ENCODE results near the gene NPR2.

The NPR2 gene

GRCh38 chr9:35791297-35791921 is at the start of gene NPR2:
Gene NPR2 (plus strand): TSS chr9:35791591. CDS start chr9:35792409, 818 bp downstream.
- peaks cover 5% of the 10 kb centered on the region for H3K36me3 Mint-ChIP-seq
- H3K4me3 Mint-ChIP-seq, result no peak within 1 kb of the TSS
- H3K27ac Mint-ChIP-seq, result no peak within 1 kb of the TSS
- H3K4me1 Mint-ChIP-seq (ENCODE audit: low read depth), result peaks cover 6% of the 10 kb centered on the region
- H3K27me3 Mint-ChIP-seq, result no peaks in the 10 kb centered on the region
- H3K9me3 Mint-ChIP-seq (ENCODE audit: low read depth), result no peaks in the 10 kb centered on the region

- Mint-ChIP-seq H3K4me1 (ENCODE audit: low read depth) (peaks cover 29% of the 10 kb centered on the region), H3K4me3 (no peak overlapping the region), H3K27ac (peak overlapping the region; percentile 1), H3K27me3 (no peaks in the 10 kb centered on the region), H3K9me3 (ENCODE audit: low read depth) (no peaks in the 10 kb centered on the region), H3K36me3 (no peaks in the 10 kb centered on the region)
Observed at GRCh38 chr9:35741740-35742139, 49.7 kb upstream of the NPR2 start.

GRCh38 chr9:35743452-35743851 is 47.9 kb upstream of the NPR2 start:
- Mint-ChIP-seq H3K36me3 (no peaks in the 10 kb centered on the region), H3K27ac (no peak overlapping the region), H3K9me3 (ENCODE audit: low read depth) (no peaks in the 10 kb centered on the region), H3K27me3 (no peaks in the 10 kb centered on the region), H3K4me3 (no peak overlapping the region), H3K4me1 (ENCODE audit: low read depth) (peaks cover 44% of the 10 kb centered on the region)

- no peaks in the 10 kb centered on the region for H3K27me3 Mint-ChIP-seq
- H3K36me3 Mint-ChIP-seq, result no peaks in the 10 kb centered on the region
- H3K4me3 Mint-ChIP-seq, result no peak overlapping the region
- H3K9me3 Mint-ChIP-seq (ENCODE audit: low read depth), result no peaks in the 10 kb centered on the region
- H3K27ac Mint-ChIP-seq, result no peak overlapping the region
- peaks cover 44% of the 10 kb centered on the region for H3K4me1 Mint-ChIP-seq (ENCODE audit: low read depth)
Observed at GRCh38 chr9:35743880-35744518, 47.4 kb upstream of the NPR2 start.

- Mint-ChIP-seq H3K9me3 (ENCODE audit: low read depth) (no peaks in the 10 kb centered on the region), H3K27ac (peak overlapping the region; percentile 3), H3K4me3 (peak overlapping the region; percentile 90), H3K27me3 (no peaks in the 10 kb centered on the region), H3K36me3 (no peaks in the 10 kb centered on the region), H3K4me1 (ENCODE audit: low read depth) (peaks cover 53% of the 10 kb centered on the region)
Observed at GRCh38 chr9:35745569-35745968, 45.8 kb upstream of the NPR2 start.

GRCh38 chr9:35746583-35746982 is 44.8 kb upstream of the NPR2 start:
- Mint-ChIP-seq H3K9me3 (ENCODE audit: low read depth) (no peaks in the 10 kb centered on the region), H3K27me3 (no peaks in the 10 kb centered on the region), H3K27ac (no peak overlapping the region), H3K4me1 (ENCODE audit: low read depth) (peaks cover 54% of the 10 kb centered on the region), H3K36me3 (peaks cover 2% of the 10 kb centered on the region), H3K4me3 (peak overlapping the region; percentile 90)

GRCh38 chr9:35748242-35748857 is 43.0 kb upstream of the NPR2 start:
- peak overlapping the region; percentile 90 for H3K4me3 Mint-ChIP-seq
- peak overlapping the region; percentile 66 for H3K27ac Mint-ChIP-seq
- H3K4me1 Mint-ChIP-seq (ENCODE audit: low read depth), result peaks cover 45% of the 10 kb centered on the region
- H3K36me3 Mint-ChIP-seq, result peaks cover 7% of the 10 kb centered on the region
- H3K27me3 Mint-ChIP-seq, result no peaks in the 10 kb centered on the region
- no peaks in the 10 kb centered on the region for H3K9me3 Mint-ChIP-seq (ENCODE audit: low read depth)

GRCh38 chr9:35748858-35749514 is 42.4 kb upstream of the NPR2 start, which contains the start of the genes GBA2 and RGP1:
Gene GBA2 (minus strand): TSS chr9:35749228. CDS start chr9:35748704, 524 bp downstream.
Gene RGP1 (plus strand): TSS chr9:35749287. CDS start chr9:35749756, 469 bp downstream.
- H3K9me3 Mint-ChIP-seq (ENCODE audit: low read depth), result no peaks in the 10 kb centered on the region
- H3K36me3 Mint-ChIP-seq, result peaks cover 10% of the 10 kb centered on the region
- peak within 1 kb of the TSS; percentile 96 for H3K4me3 Mint-ChIP-seq
- no peaks in the 10 kb centered on the region for H3K27me3 Mint-ChIP-seq
- peaks cover 45% of the 10 kb centered on the region for H3K4me1 Mint-ChIP-seq (ENCODE audit: low read depth)
- peak within 1 kb of the TSS; percentile 91 for H3K27ac Mint-ChIP-seq

- H3K36me3 Mint-ChIP-seq, result peaks cover 10% of the 10 kb centered on the region
- H3K27ac Mint-ChIP-seq, result peak overlapping the region; percentile 91
- peaks cover 45% of the 10 kb centered on the region for H3K4me1 Mint-ChIP-seq (ENCODE audit: low read depth)
- H3K4me3 Mint-ChIP-seq, result peak overlapping the region; percentile 96
- no peaks in the 10 kb centered on the region for H3K9me3 Mint-ChIP-seq (ENCODE audit: low read depth)
- H3K27me3 Mint-ChIP-seq, result no peaks in the 10 kb centered on the region
Observed at GRCh38 chr9:35749515-35750255, 41.7 kb upstream of the NPR2 start.

GRCh38 chr9:35750256-35750531 is 41.2 kb upstream of the NPR2 start:
- H3K36me3 Mint-ChIP-seq, result peaks cover 10% of the 10 kb centered on the region

GRCh38 chr9:35753466-35753865 is 37.9 kb upstream of the NPR2 start:
- Mint-ChIP-seq H3K27me3 (no peaks in the 10 kb centered on the region), H3K9me3 (ENCODE audit: low read depth) (no peaks in the 10 kb centered on the region), H3K4me3 (no peak overlapping the region), H3K27ac (no peak overlapping the region), H3K4me1 (ENCODE audit: low read depth) (peaks cover 43% of the 10 kb centered on the region), H3K36me3 (peaks cover 10% of the 10 kb centered on the region)

More at GRCh38 chr9:35750256-35750531, 41.2 kb upstream of the NPR2 start:
- Mint-ChIP-seq H3K9me3 (ENCODE audit: low read depth) (no peaks in the 10 kb centered on the region), H3K27ac (peak overlapping the region; percentile 91), H3K4me1 (ENCODE audit: low read depth) (peaks cover 48% of the 10 kb centered on the region), H3K27me3 (no peaks in the 10 kb centered on the region), H3K4me3 (peak overlapping the region; percentile 96)

GRCh38 chr9:35754264-35754663 is 37.1 kb upstream of the NPR2 start, which contains the start of gene MSMP:
Gene MSMP (minus strand): TSS chr9:35754276. CDS start chr9:35754129, 147 bp downstream.
- Mint-ChIP-seq H3K27me3 (no peaks in the 10 kb centered on the region), H3K4me3 (peak within 1 kb of the TSS; percentile 96), H3K9me3 (ENCODE audit: low read depth) (no peaks in the 10 kb centered on the region), H3K36me3 (peaks cover 10% of the 10 kb centered on the region), H3K27ac (no peak within 1 kb of the TSS), H3K4me1 (ENCODE audit: low read depth) (peaks cover 49% of the 10 kb centered on the region)

- no peaks in the 10 kb centered on the region for H3K27me3 Mint-ChIP-seq
- H3K4me1 Mint-ChIP-seq (ENCODE audit: low read depth), result peaks cover 50% of the 10 kb centered on the region
- H3K27ac Mint-ChIP-seq, result no peak overlapping the region
- H3K36me3 Mint-ChIP-seq, result peaks cover 10% of the 10 kb centered on the region
- H3K9me3 Mint-ChIP-seq (ENCODE audit: low read depth), result no peaks in the 10 kb centered on the region
- H3K4me3 Mint-ChIP-seq, result peak overlapping the region; percentile 96
Observed at GRCh38 chr9:35755071-35755470, 36.3 kb upstream of the NPR2 start.
